CD14-positive monocyte (primary cell): ENCODE results near the gene EGFR. TPM values are rescaled to one million over a fixed set of nuclear protein-coding genes. Genes with fewer than 3 reads are reported as not detected.

Experiments used
- DNase-seq, 3 donors: peaks; one replicate each; pipeline ENCODE4 v3.0.0-alpha.2; 2011 to 2022
- H2AFZ ChIP-seq: 2 replicates; pipeline ENCODE4 v1.6.0; 2012; ENCODE audit warnings: mild to moderate bottlenecking, low read depth, low read length, inconsistent platforms; ENCODE audit not compliant: insufficient read depth, poor library complexity, severe bottlenecking
- H3K27ac ChIP-seq, 2 donors: 1 replicate in 1 of 2; 2 replicates in 1 of 2; pipeline ENCODE4 v1.5.1; 2012 to 2013; ENCODE audit warnings: low read length in 2 of 2, control low read depth in 1 of 2, inconsistent platforms in 1 of 2, low read depth in 1 of 2, mild to moderate bottlenecking in 1 of 2
- H3K27me3 ChIP-seq, 2 donors: one replicate each; pipeline versions ENCODE4 v1.6.0 to v1.6.1; 2011 to 2013; ENCODE audit warnings: low read length in 2 of 2; ENCODE audit not compliant: control insufficient read depth in 2 of 2, insufficient read depth in 2 of 2
- H3K36me3 ChIP-seq, 2 donors: replicated peaks in 1 of 2; 1 replicate in 1 of 2; 2 replicates in 1 of 2; pipeline versions ENCODE4 v1.5.1 to v1.6.1; 2012 to 2013; ENCODE audit warnings: low read length in 2 of 2, control low read depth in 1 of 2, inconsistent platforms in 1 of 2, mild to moderate bottlenecking in 1 of 2; ENCODE audit not compliant: insufficient read depth in 2 of 2, control insufficient read depth in 1 of 2
- H3K4me1 ChIP-seq, 2 donors: 1 replicate in 1 of 2; 2 replicates in 1 of 2; pipeline versions ENCODE4 v1.5.1 to v1.6.1; 2012 to 2013; ENCODE audit warnings: low read length in 2 of 2, control low read depth in 1 of 2, inconsistent platforms in 1 of 2, mild to moderate bottlenecking in 1 of 2, moderate library complexity in 1 of 2; ENCODE audit not compliant: insufficient read depth in 2 of 2, control insufficient read depth in 1 of 2
- H3K4me2 ChIP-seq: replicated peaks from 2 replicates; pipeline ENCODE3; 2012; ENCODE audit warnings: low read length, moderate library complexity, mild to moderate bottlenecking; ENCODE audit not compliant: poor library complexity, severe bottlenecking; ENCODE audit errors: extremely low read depth
- H3K4me3 ChIP-seq, 3 experiments: fragments of 200-600 bp in 1 of 3; sonication (generic) in 1 of 3; replicated peaks in 1 of 3; 1 replicate in 2 of 3; 2 replicates in 1 of 3; pipeline ENCODE4 v1.5.1; 2011 to 2013; ENCODE audit warnings: low read length in 3 of 3, mild to moderate bottlenecking in 3 of 3, control low read depth in 2 of 3, low read depth in 2 of 3, inconsistent platforms in 1 of 3, moderate library complexity in 1 of 3
- H3K79me2 ChIP-seq: 2 replicates; pipeline ENCODE4 v1.6.0; 2012; ENCODE audit warnings: mild to moderate bottlenecking, control low read depth, inconsistent platforms, low read length, moderate library complexity; ENCODE audit not compliant: insufficient read depth
- H3K9ac ChIP-seq: 2 replicates; pipeline ENCODE4 v1.6.0; 2017; ENCODE audit warnings: low read length, mild to moderate bottlenecking; ENCODE audit not compliant: insufficient read depth, poor library complexity, severe bottlenecking
- H3K9me3 ChIP-seq, 2 donors: replicated peaks in 1 of 2; 1 replicate in 1 of 2; 2 replicates in 1 of 2; pipeline versions ENCODE4 v1.5.1 to v1.6.1; 2012 to 2013; ENCODE audit warnings: low read length in 2 of 2, control low read depth in 1 of 2; ENCODE audit not compliant: control insufficient read depth in 1 of 2, insufficient read depth in 1 of 2
- H4K20me1 ChIP-seq: 2 replicates; pipeline ENCODE4 v1.6.0; 2012; ENCODE audit warnings: mild to moderate bottlenecking, low read length, control low read depth, moderate library complexity; ENCODE audit not compliant: insufficient read depth
- H3K27ac Mint-ChIP-seq, 7 donors: one replicate each; pipeline ENCODE4 v1.8.0; 2020; ENCODE audit warnings: mild to moderate bottlenecking in 7 of 7, mixed read lengths in 7 of 7, moderate library complexity in 6 of 7, inconsistent platforms in 2 of 7
- H3K27me3 Mint-ChIP-seq, 3 donors: one replicate each; pipeline ENCODE4 v1.8.0; 2021 to 2022; ENCODE audit warnings: low read depth in 3 of 3, mild to moderate bottlenecking in 3 of 3, mixed read lengths in 3 of 3, moderate library complexity in 3 of 3, inconsistent platforms in 1 of 3
- H3K36me3 Mint-ChIP-seq, 2 donors: one replicate each; pipeline ENCODE4 v1.8.0; 2020; ENCODE audit warnings: mixed read lengths in 2 of 2, inconsistent platforms in 1 of 2, mild to moderate bottlenecking in 1 of 2
- H3K4me1 Mint-ChIP-seq: one replicate; pipeline ENCODE4 v1.8.0; 2020; ENCODE audit warnings: mild to moderate bottlenecking, mixed read lengths
- H3K4me3 Mint-ChIP-seq, 2 donors: one replicate each; pipeline ENCODE4 v1.8.0; 2020; ENCODE audit warnings: mild to moderate bottlenecking in 2 of 2, mixed read lengths in 2 of 2, moderate library complexity in 1 of 2
- H3K9me3 Mint-ChIP-seq, 7 donors: one replicate each; pipeline ENCODE4 v1.8.0; 2020 to 2022; ENCODE audit warnings: mixed read lengths in 7 of 7, mild to moderate bottlenecking in 6 of 7, moderate library complexity in 6 of 7, inconsistent platforms in 2 of 7
- WGBS: methylation state at CpG from one replicate; pipeline ENCODE4 v1.1.5; 2013; ENCODE audit warnings: missing lambda C conversion rate; ENCODE audit not compliant: insufficient coverage; 5-methylcytosine and 5-hydroxymethylcytosine counted together
- intact Hi-C, 2 donors: fragments of 100-400 bp; cut with micrococcal nuclease; formaldehyde crosslinking; loops; one replicate each; pipeline versions ENCODE4 v1.15.0 to v1.15.1; 2023
- polyA plus RNA-seq, 3 donors: library from polyadenylated mRNA; depleted of rRNA in 1 of 3; unstranded in 2 of 3; stranded (reverse) in 1 of 3; fragments of 300-500 nt in 2 of 3; fragments of >200 nt in 1 of 3; fragmentation: Illumina TruSeq in 2 of 3; gene quantifications; 1 replicate in 2 of 3; 2 replicates in 1 of 3; pipeline ENCODE4 v1.2.3, GENCODE V29; 2012 to 2021
- TF ChIP-seq, protein P1 (sequence below): fragments of 200-600 bp; IDR thresholded peaks from one replicate; pipeline ENCODE4 v1.8.0; 2022; ENCODE audit warnings: antibody characterized with exemption, mild to moderate bottlenecking

The EGFR gene
- polyA plus RNA-seq, 3 donors = not detected

DNA sequence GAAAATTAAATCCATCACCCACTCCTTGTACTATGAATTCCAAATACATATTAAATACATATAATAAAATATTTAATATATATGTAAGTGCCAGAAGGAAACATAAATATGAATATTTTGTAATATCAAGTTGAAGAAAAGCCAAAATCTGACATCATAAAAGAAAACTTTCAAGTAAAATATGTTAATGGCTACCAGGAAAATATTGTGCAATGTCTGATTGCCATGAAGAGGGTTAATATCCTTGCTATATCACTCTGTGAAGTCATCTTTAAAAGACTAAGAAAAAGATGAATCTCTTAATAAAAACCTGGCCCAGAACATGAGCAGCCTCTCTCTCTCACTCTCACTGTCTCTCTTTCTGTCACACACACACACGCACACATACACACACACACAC is 130.2 kb downstream of the EGFR start:
- Histone ChIP-seq H4K20me1 (no peaks in the 10 kb centered on the region), H3K4me1 (no peaks in the 10 kb centered on the region), H3K36me3 (no peaks in the 10 kb centered on the region), H2AFZ (no peak overlapping the region), H3K9ac (no peak overlapping the region), H3K9me3 (no peaks in the 10 kb centered on the region), H3K4me2 (no peak overlapping the region), H3K27ac (no peak overlapping the region), H3K4me3 (no peak overlapping the region), H3K27me3 (no peaks in the 10 kb centered on the region), H3K79me2 (no peaks in the 10 kb centered on the region)
- Mint-ChIP-seq H3K27ac (no peak overlapping the region), H3K36me3 (no peaks in the 10 kb centered on the region), H3K27me3 (peaks cover 0 to 3% (median 1%) of the 10 kb centered on the region in 3 donors), H3K9me3 (peaks cover 0 to 4% (median 0%) of the 10 kb centered on the region in 7 donors), H3K4me1 (no peaks in the 10 kb centered on the region), H3K4me3 (no peak overlapping the region)
- DNase-seq = no peak
- intact Hi-C loops = no loop called here
- TF ChIP-seq, protein P1, sequence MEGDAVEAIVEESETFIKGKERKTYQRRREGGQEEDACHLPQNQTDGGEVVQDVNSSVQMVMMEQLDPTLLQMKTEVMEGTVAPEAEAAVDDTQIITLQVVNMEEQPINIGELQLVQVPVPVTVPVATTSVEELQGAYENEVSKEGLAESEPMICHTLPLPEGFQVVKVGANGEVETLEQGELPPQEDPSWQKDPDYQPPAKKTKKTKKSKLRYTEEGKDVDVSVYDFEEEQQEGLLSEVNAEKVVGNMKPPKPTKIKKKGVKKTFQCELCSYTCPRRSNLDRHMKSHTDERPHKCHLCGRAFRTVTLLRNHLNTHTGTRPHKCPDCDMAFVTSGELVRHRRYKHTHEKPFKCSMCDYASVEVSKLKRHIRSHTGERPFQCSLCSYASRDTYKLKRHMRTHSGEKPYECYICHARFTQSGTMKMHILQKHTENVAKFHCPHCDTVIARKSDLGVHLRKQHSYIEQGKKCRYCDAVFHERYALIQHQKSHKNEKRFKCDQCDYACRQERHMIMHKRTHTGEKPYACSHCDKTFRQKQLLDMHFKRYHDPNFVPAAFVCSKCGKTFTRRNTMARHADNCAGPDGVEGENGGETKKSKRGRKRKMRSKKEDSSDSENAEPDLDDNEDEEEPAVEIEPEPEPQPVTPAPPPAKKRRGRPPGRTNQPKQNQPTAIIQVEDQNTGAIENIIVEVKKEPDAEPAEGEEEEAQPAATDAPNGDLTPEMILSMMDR = no peak
- no CpG with 5 or more reads among the region's 1 CpG for WGBS

DNA sequence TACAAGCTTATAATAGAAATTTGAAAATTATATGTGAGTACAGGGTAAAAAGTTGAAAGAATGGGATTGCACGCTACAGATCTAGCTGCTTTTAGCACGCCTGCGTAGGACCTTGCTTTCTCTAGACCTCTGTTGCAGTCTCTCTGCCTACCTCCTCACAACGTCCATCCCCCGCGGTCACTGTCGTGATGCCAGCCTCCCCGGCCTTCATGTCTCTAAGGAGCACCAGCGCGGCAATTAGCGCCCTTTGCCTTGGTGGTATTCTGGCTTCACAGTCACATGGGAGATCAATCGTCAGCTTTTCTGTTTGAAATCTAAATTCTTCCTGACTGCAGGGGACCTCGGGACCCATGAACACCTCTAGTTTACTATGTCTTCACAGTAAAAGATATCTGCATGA is 131.3 kb downstream of the EGFR start:
- no peaks in the 10 kb centered on the region for H3K9me3 ChIP-seq
- no peak overlapping the region for H3K4me3 Mint-ChIP-seq
- H3K27ac Mint-ChIP-seq = no peak overlapping the region
- no peaks in the 10 kb centered on the region for H3K4me1 ChIP-seq
- H4K20me1 ChIP-seq = no peaks in the 10 kb centered on the region
- H3K27me3 ChIP-seq = no peaks in the 10 kb centered on the region
- no peaks in the 10 kb centered on the region for H3K4me1 Mint-ChIP-seq
- H3K36me3 Mint-ChIP-seq = no peaks in the 10 kb centered on the region
- no peak for DNase-seq
- intact Hi-C loops = no loop called here
- TF ChIP-seq, protein P1 = no peak
- H3K9me3 Mint-ChIP-seq = peaks cover 0 to 3% (median 0%) of the 10 kb centered on the region in 7 donors
- no peaks in the 10 kb centered on the region for H3K79me2 ChIP-seq
- H3K4me3 ChIP-seq = no peak overlapping the region
- 92% methylated on average over 9 of the region's 13 CpGs for WGBS
- H3K27ac ChIP-seq = no peak overlapping the region
- no peak overlapping the region for H3K9ac ChIP-seq
- H2AFZ ChIP-seq = no peak overlapping the region
- peaks cover 0 to 3% (median 0%) of the 10 kb centered on the region in 3 donors for H3K27me3 Mint-ChIP-seq
- H3K36me3 ChIP-seq = no peaks in the 10 kb centered on the region
- no peak overlapping the region for H3K4me2 ChIP-seq
